A673 (cell line): ENCODE results near the gene BTG1.

Source experiments
- EZH2 ChIP-seq: fragments of 200-600 bp; sonication (generic); IDR thresholded peaks from 2 replicates; pipeline ENCODE4 v1.6.1; 2017; ENCODE audit warnings: borderline replicate concordance, low read depth, mild to moderate bottlenecking, mixed read lengths, antibody characterized with exemption, low read length; ENCODE audit not compliant: poor library complexity, severe bottlenecking
- TF ChIP-seq, protein P1 (sequence below): fragments of 300-800, 200-600 bp; sonication (generic); conservative IDR thresholded peaks from 2 replicates; pipeline ENCODE4 v1.5.1; 2017; ENCODE audit warnings: low read depth, mild to moderate bottlenecking, antibody characterized with exemption, low read length, moderate library complexity, mixed read lengths

DNA sequence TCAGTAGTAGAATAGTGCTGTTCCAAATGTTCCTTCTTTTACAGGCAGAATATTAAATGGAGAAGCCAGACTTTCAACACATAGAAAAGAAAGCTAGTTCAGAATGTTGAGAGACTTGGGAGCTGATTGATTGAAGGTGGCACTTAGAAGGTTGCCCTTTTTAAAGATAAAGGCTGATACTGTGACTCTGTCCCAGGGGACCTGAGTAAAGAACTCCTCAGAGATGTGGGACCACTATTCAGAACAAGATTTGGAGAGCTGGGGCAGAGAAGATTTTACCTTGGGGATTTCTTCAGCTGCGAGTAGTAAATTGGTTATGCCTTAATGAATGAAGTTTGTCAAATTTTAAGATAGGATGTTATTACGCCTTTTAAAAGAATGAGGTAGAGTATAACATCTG, 21.4 kb upstream of the BTG1 start:
- TF ChIP-seq, protein P1, sequence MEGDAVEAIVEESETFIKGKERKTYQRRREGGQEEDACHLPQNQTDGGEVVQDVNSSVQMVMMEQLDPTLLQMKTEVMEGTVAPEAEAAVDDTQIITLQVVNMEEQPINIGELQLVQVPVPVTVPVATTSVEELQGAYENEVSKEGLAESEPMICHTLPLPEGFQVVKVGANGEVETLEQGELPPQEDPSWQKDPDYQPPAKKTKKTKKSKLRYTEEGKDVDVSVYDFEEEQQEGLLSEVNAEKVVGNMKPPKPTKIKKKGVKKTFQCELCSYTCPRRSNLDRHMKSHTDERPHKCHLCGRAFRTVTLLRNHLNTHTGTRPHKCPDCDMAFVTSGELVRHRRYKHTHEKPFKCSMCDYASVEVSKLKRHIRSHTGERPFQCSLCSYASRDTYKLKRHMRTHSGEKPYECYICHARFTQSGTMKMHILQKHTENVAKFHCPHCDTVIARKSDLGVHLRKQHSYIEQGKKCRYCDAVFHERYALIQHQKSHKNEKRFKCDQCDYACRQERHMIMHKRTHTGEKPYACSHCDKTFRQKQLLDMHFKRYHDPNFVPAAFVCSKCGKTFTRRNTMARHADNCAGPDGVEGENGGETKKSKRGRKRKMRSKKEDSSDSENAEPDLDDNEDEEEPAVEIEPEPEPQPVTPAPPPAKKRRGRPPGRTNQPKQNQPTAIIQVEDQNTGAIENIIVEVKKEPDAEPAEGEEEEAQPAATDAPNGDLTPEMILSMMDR = no peak
- TF ChIP-seq EZH2 = no peak
